ENCODE results near the gene HTR2A. TPM values are rescaled to one million over a fixed set of nuclear protein-coding genes. Genes with fewer than 3 reads are reported as not detected.

HTR2A gene
- total RNA-seq, 6 experiments from 2014 or later, result 0.04 TPM; not detected in 5

DNA sequence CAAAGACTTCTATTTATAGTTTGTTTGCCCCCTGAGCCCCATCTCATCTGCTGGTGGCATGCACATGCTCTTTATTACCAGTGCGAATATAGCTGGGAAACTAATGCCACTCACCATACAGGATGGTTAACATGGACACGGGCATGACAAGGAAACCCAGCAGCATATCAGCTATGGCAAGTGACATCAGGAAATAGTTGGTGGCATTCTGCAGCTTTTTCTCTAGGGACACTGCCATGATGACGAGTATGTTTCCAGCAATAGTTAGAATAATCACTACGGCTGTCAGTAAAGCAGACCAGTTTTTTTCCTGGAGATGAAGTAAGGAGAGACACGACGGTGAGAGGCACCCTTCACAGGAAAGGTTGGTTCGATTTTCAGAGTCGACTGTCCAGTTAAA, 1.5 kb downstream of the HTR2A start:
- no peaks in the 10 kb centered on the region for H3K27me3 ChIP-seq

DNA sequence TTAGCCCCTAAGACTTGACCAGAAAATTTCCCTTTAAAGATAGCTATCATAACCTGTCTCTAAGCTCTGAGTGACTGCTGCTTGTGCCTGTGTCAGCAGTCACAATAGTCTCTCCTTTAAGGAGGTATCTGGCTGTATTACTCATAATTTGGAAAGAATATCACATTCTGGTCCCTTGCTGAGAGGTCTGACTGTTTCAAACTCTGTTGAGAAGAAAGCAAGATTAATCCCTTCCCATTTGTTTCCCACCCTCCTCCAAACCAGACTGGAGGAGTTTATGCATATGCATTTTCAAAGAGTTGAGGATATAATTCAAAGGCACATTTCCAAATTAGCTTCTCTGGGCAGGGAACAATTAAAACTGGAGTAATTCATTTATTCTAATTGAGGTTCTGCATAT, 2.3 kb downstream of the HTR2A start:
- Histone ChIP-seq H3K27ac (no peak overlapping the region), H3K4me1 (no peaks in the 10 kb centered on the region), H3K27me3 (no peaks in the 10 kb centered on the region), H3K4me3 (peak overlapping the region; percentile 44 to 72 (median 66)), H3K36me3 (no peaks in the 10 kb centered on the region), H3K9me3 (no peaks in the 10 kb centered on the region)
- intact Hi-C loops (cut with DNase I), result no loop called here
- ATAC-seq, result no peak
- TF ChIP-seq, protein P1, sequence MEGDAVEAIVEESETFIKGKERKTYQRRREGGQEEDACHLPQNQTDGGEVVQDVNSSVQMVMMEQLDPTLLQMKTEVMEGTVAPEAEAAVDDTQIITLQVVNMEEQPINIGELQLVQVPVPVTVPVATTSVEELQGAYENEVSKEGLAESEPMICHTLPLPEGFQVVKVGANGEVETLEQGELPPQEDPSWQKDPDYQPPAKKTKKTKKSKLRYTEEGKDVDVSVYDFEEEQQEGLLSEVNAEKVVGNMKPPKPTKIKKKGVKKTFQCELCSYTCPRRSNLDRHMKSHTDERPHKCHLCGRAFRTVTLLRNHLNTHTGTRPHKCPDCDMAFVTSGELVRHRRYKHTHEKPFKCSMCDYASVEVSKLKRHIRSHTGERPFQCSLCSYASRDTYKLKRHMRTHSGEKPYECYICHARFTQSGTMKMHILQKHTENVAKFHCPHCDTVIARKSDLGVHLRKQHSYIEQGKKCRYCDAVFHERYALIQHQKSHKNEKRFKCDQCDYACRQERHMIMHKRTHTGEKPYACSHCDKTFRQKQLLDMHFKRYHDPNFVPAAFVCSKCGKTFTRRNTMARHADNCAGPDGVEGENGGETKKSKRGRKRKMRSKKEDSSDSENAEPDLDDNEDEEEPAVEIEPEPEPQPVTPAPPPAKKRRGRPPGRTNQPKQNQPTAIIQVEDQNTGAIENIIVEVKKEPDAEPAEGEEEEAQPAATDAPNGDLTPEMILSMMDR (IDR thresholded peaks at IDR 0.05), result no peak
- no peak for TF ChIP-seq POLR2A (IDR thresholded peaks at IDR 0.05)
- no peak for DNase-seq

More for the DNA sequence above, 1.5 kb downstream of the HTR2A start:
- no peaks in the 10 kb centered on the region for H3K9me3 ChIP-seq
- H3K4me1 ChIP-seq, result no peaks in the 10 kb centered on the region
- ATAC-seq, result no peak
- TF ChIP-seq POLR2A (IDR thresholded peaks at IDR 0.05), result no peak
- TF ChIP-seq, protein P1 (IDR thresholded peaks at IDR 0.05), result no peak
- WGBS (ENCODE audit: insufficient coverage, low coverage, low lambda C conversion rate, missing lambda C conversion rate), result 74% methylated on average over 7 of the region's 8 CpGs
- intact Hi-C loops (cut with DNase I), result no loop called here
- no peak for DNase-seq
- H3K4me3 ChIP-seq, result no peak overlapping the region
- H3K36me3 ChIP-seq, result no peaks in the 10 kb centered on the region
- no peak overlapping the region for H3K27ac ChIP-seq

DNA sequence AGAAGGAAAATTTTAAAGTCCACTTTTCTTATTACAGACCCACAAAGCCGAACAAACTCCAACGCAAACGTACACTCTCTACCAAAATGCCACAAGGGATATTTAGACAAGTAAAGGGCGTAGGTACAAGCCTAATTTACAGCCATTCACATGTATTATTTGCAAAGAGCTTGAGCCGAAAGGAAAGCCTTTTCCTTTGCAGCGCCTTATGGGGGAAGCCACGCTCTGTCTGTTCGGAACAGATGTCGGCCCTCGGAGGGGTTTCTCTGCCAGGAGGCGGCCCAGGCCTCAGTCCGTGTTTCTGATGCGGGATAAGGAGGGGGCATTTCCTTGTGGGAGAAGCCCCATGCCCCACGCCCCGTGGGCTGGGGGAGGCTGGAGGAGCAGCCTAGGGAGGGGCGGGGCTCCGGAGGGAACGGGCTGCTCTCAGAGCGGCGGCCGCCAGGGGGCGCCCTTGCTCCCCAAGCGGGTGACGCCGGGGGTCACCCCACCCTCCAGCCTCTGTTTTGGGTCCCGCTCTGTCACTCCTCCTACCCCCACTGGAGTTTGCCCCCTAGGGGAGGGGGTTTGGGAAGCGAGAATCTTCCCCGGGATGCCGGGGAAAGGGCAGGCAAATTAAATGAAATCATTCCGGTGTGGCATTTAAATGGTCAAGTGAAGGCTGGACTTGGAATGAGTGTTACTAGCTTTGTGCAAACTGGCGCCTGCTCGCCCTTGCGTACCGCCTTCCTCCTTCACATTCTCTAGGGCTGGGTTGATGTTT, 2.9 kb downstream of the HTR2A start:
- intact Hi-C loops (cut with DNase I), result no loop called here
- no peaks in the 10 kb centered on the region for H3K9me3 ChIP-seq

DNA sequence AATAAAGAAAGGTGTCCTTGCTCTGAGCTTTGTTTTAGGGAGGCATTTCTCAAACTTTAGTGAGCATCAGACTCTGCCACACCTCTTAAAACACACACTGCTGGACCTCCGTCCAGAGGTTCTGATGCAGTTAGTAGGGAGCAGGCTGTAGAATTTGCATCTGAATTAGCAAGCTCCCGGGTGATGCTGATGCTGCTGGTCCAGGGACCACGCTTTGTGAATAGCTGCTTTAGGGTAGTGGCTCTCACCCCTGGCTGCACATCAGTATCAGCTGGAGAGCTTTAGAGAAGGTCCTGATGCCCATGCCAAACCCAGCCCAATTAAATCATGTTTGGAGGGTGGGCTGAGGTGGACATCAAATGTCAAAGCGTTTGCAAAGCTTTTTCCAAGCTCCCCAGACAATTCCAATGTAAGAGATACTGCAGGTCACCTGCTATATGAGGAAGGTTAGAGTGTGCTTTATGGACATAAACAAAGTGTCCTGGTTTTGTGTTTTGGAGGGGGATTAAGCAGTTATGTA, 3.6 kb downstream of the HTR2A start:
- intact Hi-C loops (cut with DNase I), result no loop called here
- TF ChIP-seq POLR2A (IDR thresholded peaks at IDR 0.05), result no peak
- TF ChIP-seq, protein P1 (IDR thresholded peaks at IDR 0.05), result no peak
- Histone ChIP-seq H3K9me3 (no peaks in the 10 kb centered on the region), H3K4me1 (no peaks in the 10 kb centered on the region), H3K4me3 (peak overlapping the region in 2 of 3 donors; percentile 66 to 72), H3K27me3 (no peaks in the 10 kb centered on the region), H3K27ac (no peak overlapping the region), H3K36me3 (no peaks in the 10 kb centered on the region)
- no peak for DNase-seq
- ATAC-seq, result no peak
- WGBS (ENCODE audit: insufficient coverage, low coverage, low lambda C conversion rate, missing lambda C conversion rate), result 45% methylated on average over 3 of the region's 4 CpGs

More for the DNA sequence above, 2.9 kb downstream of the HTR2A start:
- ATAC-seq (peak; percentile 95 to 98 (median 96)), DNase-seq (peak; percentile 67 to 74 (median 71))
- WGBS (ENCODE audit: insufficient coverage, low coverage, low lambda C conversion rate, missing lambda C conversion rate), result 0% methylated on average over 23 of the region's 34 CpGs
- H3K4me1 ChIP-seq, result no peaks in the 10 kb centered on the region
- TF ChIP-seq POLR2A (IDR thresholded peaks at IDR 0.05), result no peak
- TF ChIP-seq, protein P1 (IDR thresholded peaks at IDR 0.05), result peak; percentile 69 to 99 (median 98)
- no peaks in the 10 kb centered on the region for H3K36me3 ChIP-seq
- no peak overlapping the region for H3K27ac ChIP-seq
- H3K4me3 ChIP-seq, result peak overlapping the region; percentile 44 to 72 (median 66)
- no peaks in the 10 kb centered on the region for H3K27me3 ChIP-seq
